Stimulated activated CD8-positive, alpha-beta memory T cell treated with anti-CD3 and anti-CD28 coated beads, Interleukin-15, amount 100 ng/mL, for 48 hours (primary cell): ENCODE measurements around the gene DTD1.

ENCODE experiments used
- DNase-seq, 2 donors: peaks; one replicate each; pipeline ENCODE4 v3.0.0-alpha.2; 2020; ENCODE audit warnings: low read depth in 2 of 2

DTD1 gene

GRCh38 chr20:18702736-18703135, 114.9 kb downstream of the DTD1 start:
- DNase-seq: no peak

GRCh38 chr20:18705490-18705889, 117.6 kb downstream of the DTD1 start:
- no peak for DNase-seq

- DNase-seq: no peak
Measured at GRCh38 chr20:18705910-18706309, 118.1 kb downstream of the DTD1 start.

GRCh38 chr20:18712131-18712530, 124.3 kb downstream of the DTD1 start:
- no peak for DNase-seq

GRCh38 chr20:18712882-18713281, 125.0 kb downstream of the DTD1 start:
- DNase-seq: no peak

GRCh38 chr20:18715564-18715963, 127.7 kb downstream of the DTD1 start:
- no peak for DNase-seq

GRCh38 chr20:18717062-18717461, 129.2 kb downstream of the DTD1 start:
- no peak for DNase-seq

- no peak for DNase-seq
Measured at GRCh38 chr20:18718129-18718528, 130.3 kb downstream of the DTD1 start.

- DNase-seq: no peak
Measured at GRCh38 chr20:18719426-18719825, 131.6 kb downstream of the DTD1 start.

- no peak for DNase-seq
Measured at GRCh38 chr20:18721551-18722115, 133.8 kb downstream of the DTD1 start.

GRCh38 chr20:18722371-18722770, 134.5 kb downstream of the DTD1 start:
- DNase-seq: no peak

GRCh38 chr20:18724077-18724476, 136.2 kb downstream of the DTD1 start:
- no peak for DNase-seq

- no peak for DNase-seq
Measured at GRCh38 chr20:18724788-18725464, 137.1 kb downstream of the DTD1 start.

- DNase-seq: no peak
Measured at GRCh38 chr20:18727032-18727508, 139.2 kb downstream of the DTD1 start.

- DNase-seq: no peak
Measured at GRCh38 chr20:18728165-18728869, 140.5 kb downstream of the DTD1 start.

- DNase-seq: no peak
Measured at GRCh38 chr20:18728870-18729224, 141.0 kb downstream of the DTD1 start.

- no peak for DNase-seq
Measured at GRCh38 chr20:18729231-18729825, 141.5 kb downstream of the DTD1 start.

GRCh38 chr20:18731940-18732339, 144.1 kb downstream of the DTD1 start:
- DNase-seq: no peak

GRCh38 chr20:18734525-18735189, 146.8 kb downstream of the DTD1 start:
- no peak for DNase-seq

GRCh38 chr20:18737140-18737539, 149.3 kb downstream of the DTD1 start:
- no peak for DNase-seq

- no peak for DNase-seq
Measured at GRCh38 chr20:18738055-18738454, 150.2 kb downstream of the DTD1 start.

GRCh38 chr20:18738888-18739287, 151.0 kb downstream of the DTD1 start:
- DNase-seq: no peak
